GM23338 (cell line): ENCODE data around the gene GBE1. TPM values are rescaled to one million over a fixed set of nuclear protein-coding genes. Genes with fewer than 3 reads are reported as not detected.

ENCODE experiments used
- ATAC-seq: fragments of 200-7000 bp; cut with Tn5 transposase; 3 replicates; pipeline ENCODE4 v1.9.1; 2020
- DNase-seq: peaks from one replicate; pipeline ENCODE4 v3.0.0-alpha.2; 2015; ENCODE audit warnings: low spot score
- H2AFZ ChIP-seq: fragments of 200-600 bp; sonication (generic); 2 replicates; pipeline ENCODE4 v1.8.0; 2016; ENCODE audit warnings: antibody characterized with exemption, mild to moderate bottlenecking, moderate library complexity
- H3F3A ChIP-seq: fragments of 200-600 bp; sonication (generic); replicated peaks from 2 replicates; pipeline ENCODE4 v1.8.0; 2017; ENCODE audit warnings: antibody characterized with exemption, mixed run types, low read depth
- H3K27ac ChIP-seq: fragments of 200-600 bp; sonication (generic); 2 replicates; pipeline ENCODE4 v1.6.1; 2016; ENCODE audit warnings: low read depth
- H3K27me3 ChIP-seq: fragments of 200-600 bp; sonication (generic); 2 replicates; pipeline ENCODE4 v1.8.0; 2016; ENCODE audit warnings: mild to moderate bottlenecking, mixed run types, moderate library complexity; ENCODE audit not compliant: insufficient read depth
- H3K36me3 ChIP-seq: fragments of 200-600 bp; sonication (generic); 2 replicates; pipeline ENCODE4 v1.8.0; 2016; ENCODE audit warnings: mild to moderate bottlenecking; ENCODE audit not compliant: insufficient read depth
- H3K4me1 ChIP-seq: fragments of 200-600 bp; sonication (generic); 2 replicates; pipeline ENCODE4 v1.8.0; 2016; ENCODE audit warnings: mild to moderate bottlenecking, moderate library complexity; ENCODE audit not compliant: insufficient read depth
- H3K4me2 ChIP-seq: fragments of 200-600 bp; sonication (generic); 2 replicates; pipeline ENCODE4 v1.7.1; 2017; ENCODE audit warnings: mixed run types
- H3K4me3 ChIP-seq: fragments of 200-600 bp; sonication (generic); 2 replicates; pipeline ENCODE4 v1.6.1; 2016; ENCODE audit warnings: mixed run types
- H3K79me2 ChIP-seq: fragments of 200-600 bp; sonication (generic); replicated peaks from 2 replicates; pipeline ENCODE4 v1.8.0; 2017; ENCODE audit warnings: mild to moderate bottlenecking; ENCODE audit not compliant: insufficient read depth
- H3K9me2 ChIP-seq: fragments of 200-600 bp; sonication (generic); 2 replicates; pipeline ENCODE4 v1.8.0; 2017; ENCODE audit not compliant: insufficient read depth
- H4K20me1 ChIP-seq: fragments of 200-600 bp; sonication (generic); replicated peaks from 2 replicates; pipeline ENCODE4 v1.8.0; 2017; ENCODE audit warnings: mild to moderate bottlenecking; ENCODE audit not compliant: insufficient read depth
- H3K27ac Mint-ChIP-seq: 2 replicates; pipeline ENCODE4 v1.8.0; 2020; ENCODE audit warnings: inconsistent platforms, mild to moderate bottlenecking, moderate library complexity, mixed read lengths
- H3K27me3 Mint-ChIP-seq: 3 replicates; pipeline ENCODE4 v1.8.0; 2022; ENCODE audit warnings: low read depth, mild to moderate bottlenecking, moderate library complexity, mixed read lengths, inconsistent platforms; ENCODE audit not compliant: insufficient read depth, poor library complexity
- H3K36me3 Mint-ChIP-seq: 3 replicates; pipeline ENCODE4 v1.8.0; 2021; ENCODE audit warnings: low read depth, mild to moderate bottlenecking, inconsistent platforms, moderate library complexity, mixed read lengths
- H3K4me1 Mint-ChIP-seq: 3 replicates; pipeline ENCODE4 v1.8.0; 2020; ENCODE audit warnings: mild to moderate bottlenecking, inconsistent platforms, mixed read lengths
- H3K4me3 Mint-ChIP-seq: 3 replicates; pipeline ENCODE4 v1.8.0; 2021; ENCODE audit warnings: moderate library complexity, mild to moderate bottlenecking, inconsistent platforms, mixed read lengths
- H3K9me3 Mint-ChIP-seq: 3 replicates; pipeline ENCODE4 v1.8.0; 2020; ENCODE audit warnings: moderate library complexity, mild to moderate bottlenecking, inconsistent platforms, mixed read lengths
- CREB1 ChIP-seq: fragments of 250-450 bp; sonication (Bioruptor Pico); IDR thresholded peaks from 2 replicates; pipeline ENCODE4 v1.5.0; 2020; ENCODE audit warnings: low read depth, mild to moderate bottlenecking, moderate library complexity
- EZH2 ChIP-seq: fragments of 200-600 bp; sonication (generic); IDR thresholded peaks from one replicate; pipeline ENCODE4 v1.8.0; 2017; ENCODE audit warnings: antibody characterized with exemption, mild to moderate bottlenecking, low read depth; ENCODE audit not compliant: unreplicated experiment
- EZH2phosphoT487 ChIP-seq: fragments of 200-600 bp; sonication (generic); IDR thresholded peaks from one replicate; pipeline ENCODE4 v1.8.1; 2018; ENCODE audit warnings: antibody characterized with exemption; ENCODE audit not compliant: unreplicated experiment
- JUNB ChIP-seq: IDR thresholded peaks from one replicate; pipeline ENCODE4 v1.6.1; 2016; ENCODE audit warnings: antibody characterized with exemption; ENCODE audit not compliant: unreplicated experiment
- NANOG ChIP-seq: IDR thresholded peaks from 2 replicates; pipeline ENCODE4 v1.6.1; 2016; ENCODE audit warnings: antibody characterized with exemption, borderline replicate concordance
- POLR2AphosphoS5 ChIP-seq: IDR thresholded peaks from 2 replicates; pipeline ENCODE4 v1.6.1; 2016; ENCODE audit warnings: antibody characterized with exemption, low read depth
- STAT1 ChIP-seq: IDR thresholded peaks from one replicate; pipeline ENCODE4 v1.6.1; 2016; ENCODE audit warnings: antibody characterized with exemption; ENCODE audit not compliant: unreplicated experiment
- ZNF114 ChIP-seq: fragments of 250-450 bp; sonication (Bioruptor Pico); IDR thresholded peaks from 2 replicates; pipeline ENCODE4 v1.5.0; 2020; ENCODE audit warnings: mild to moderate bottlenecking, moderate library complexity
- ZNF331 ChIP-seq: fragments of 250-450 bp; sonication (Bioruptor Pico); IDR thresholded peaks from 2 replicates; pipeline ENCODE4 v1.5.0; 2020; ENCODE audit warnings: low read depth, mild to moderate bottlenecking, moderate library complexity
- polyA plus RNA-seq: library from polyadenylated mRNA; unstranded; fragments of >200 nt; fragmentation: Nextera tagmentation; extraction: Ambion mirVana; gene quantifications from 2 replicates; pipeline ENCODE4 v1.2.1, GENCODE V29; 2016
- total RNA-seq: library from RNA; depleted of rRNA; stranded (reverse); fragments of >200 nt; shearing (Covaris generic); gene quantifications from 2 replicates; pipeline ENCODE4 v1.2.3, GENCODE V29; 2014
- TF ChIP-seq, protein P1 (sequence below), 2 experiments: fragments of 200-600 bp in 1 of 2; sonication (generic) in 1 of 2; conservative IDR thresholded peaks; 2 replicates each; pipeline versions ENCODE4 v1.5.1 to v1.6.1; 2016 to 2017; ENCODE audit warnings: antibody characterized with exemption in 2 of 2, low read depth in 2 of 2, mild to moderate bottlenecking in 2 of 2, moderate library complexity in 1 of 2
- TF ChIP-seq, protein P2 (sequence below): IDR thresholded peaks from 2 replicates; pipeline ENCODE4 v1.6.1; 2016; ENCODE audit warnings: antibody characterized with exemption
- TF ChIP-seq, protein P3 (sequence below): fragments of 250-450 bp; sonication (Bioruptor Pico); IDR thresholded peaks from 2 replicates; pipeline ENCODE4 v1.5.0; 2020; ENCODE audit warnings: mild to moderate bottlenecking, moderate library complexity
- TF ChIP-seq, protein P4 (sequence below): IDR thresholded peaks from one replicate; pipeline ENCODE4 v1.6.1; 2018; ENCODE audit warnings: antibody characterized with exemption; ENCODE audit not compliant: unreplicated experiment

Gene GBE1
- total and polyA plus RNA-seq, 2 experiments from 2014 or later = 6.4 to 12.2 TPM

DNA sequence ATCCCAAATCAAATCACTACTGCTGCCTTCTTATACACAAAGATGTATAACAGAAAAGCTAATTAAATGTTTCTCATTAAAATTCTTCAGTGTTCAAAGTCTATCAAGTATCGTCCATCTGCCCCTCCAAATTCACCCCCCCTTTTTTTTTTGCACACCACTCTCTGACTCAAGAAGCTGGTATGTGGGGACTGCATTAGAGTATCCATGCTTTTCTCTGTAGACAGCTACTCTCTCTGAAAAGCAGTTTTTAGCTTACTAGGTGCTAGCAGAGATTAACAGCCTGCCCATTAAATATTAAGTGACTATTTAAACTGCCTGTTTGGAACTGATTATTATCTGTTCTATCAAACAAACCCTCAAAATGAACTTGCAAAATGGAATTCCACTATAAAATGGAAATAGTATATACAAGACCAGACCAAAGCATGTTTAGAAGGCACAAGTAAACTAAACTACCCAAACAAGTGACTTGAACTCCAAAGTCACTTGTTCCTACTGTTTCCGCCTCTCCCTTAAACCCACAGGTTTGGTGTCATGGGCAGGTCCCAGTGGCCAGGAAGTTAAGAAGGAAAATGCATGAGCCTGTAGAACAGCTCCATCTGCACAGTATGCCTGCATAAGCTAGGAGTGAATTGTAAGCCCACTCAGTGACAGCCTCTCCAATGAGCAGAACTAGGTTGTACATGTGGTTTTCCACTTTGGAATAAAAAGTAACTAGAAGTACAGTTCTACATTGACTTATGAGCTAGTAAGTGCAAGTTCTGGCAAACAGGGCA is 32.5 kb downstream of the GBE1 start:
- Mint-ChIP-seq H3K27ac (no peak overlapping the region), H3K36me3 (peaks cover 9% of the 10 kb centered on the region; the same call in 2 of the 3 replicates), H3K4me1 (0 out of 3 replicates have a peak, but pooled peaks cover under 1% of the 10 kb centered on the region), H3K9me3 (peaks cover 15% of the 10 kb centered on the region), H3K4me3 (no peak overlapping the region), H3K27me3 (peaks cover 4% of the 10 kb centered on the region)
- H3K4me3 ChIP-seq = no peak overlapping the region
- no peaks in the 10 kb centered on the region for H3K4me1 ChIP-seq
- no peaks in the 10 kb centered on the region for H4K20me1 ChIP-seq
- no peak overlapping the region for H2AFZ ChIP-seq
- no peak overlapping the region for H3K4me2 ChIP-seq
- H3F3A ChIP-seq = no peaks in the 10 kb centered on the region
- DNase-seq (no peak), ATAC-seq (no peak)
- H3K27ac ChIP-seq = no peak overlapping the region
- H3K27me3 ChIP-seq = no peaks in the 10 kb centered on the region
- H3K9me2 ChIP-seq = no peaks in the 10 kb centered on the region
- H3K79me2 ChIP-seq = no peaks in the 10 kb centered on the region
- H3K36me3 ChIP-seq = no peaks in the 10 kb centered on the region
- TF ChIP-seq STAT1 (no peak), ZNF114 (CRISPR knock-in tag) (no peak), EZH2 (no peak), ZNF331 (CRISPR knock-in tag) (no peak), NANOG (no peak), EZH2phosphoT487 (no peak), POLR2AphosphoS5 (no peak), JUNB (no peak), CREB1 (CRISPR knock-in tag) (no peak)
- TF ChIP-seq, protein P1, sequence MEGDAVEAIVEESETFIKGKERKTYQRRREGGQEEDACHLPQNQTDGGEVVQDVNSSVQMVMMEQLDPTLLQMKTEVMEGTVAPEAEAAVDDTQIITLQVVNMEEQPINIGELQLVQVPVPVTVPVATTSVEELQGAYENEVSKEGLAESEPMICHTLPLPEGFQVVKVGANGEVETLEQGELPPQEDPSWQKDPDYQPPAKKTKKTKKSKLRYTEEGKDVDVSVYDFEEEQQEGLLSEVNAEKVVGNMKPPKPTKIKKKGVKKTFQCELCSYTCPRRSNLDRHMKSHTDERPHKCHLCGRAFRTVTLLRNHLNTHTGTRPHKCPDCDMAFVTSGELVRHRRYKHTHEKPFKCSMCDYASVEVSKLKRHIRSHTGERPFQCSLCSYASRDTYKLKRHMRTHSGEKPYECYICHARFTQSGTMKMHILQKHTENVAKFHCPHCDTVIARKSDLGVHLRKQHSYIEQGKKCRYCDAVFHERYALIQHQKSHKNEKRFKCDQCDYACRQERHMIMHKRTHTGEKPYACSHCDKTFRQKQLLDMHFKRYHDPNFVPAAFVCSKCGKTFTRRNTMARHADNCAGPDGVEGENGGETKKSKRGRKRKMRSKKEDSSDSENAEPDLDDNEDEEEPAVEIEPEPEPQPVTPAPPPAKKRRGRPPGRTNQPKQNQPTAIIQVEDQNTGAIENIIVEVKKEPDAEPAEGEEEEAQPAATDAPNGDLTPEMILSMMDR (conservative IDR thresholded peaks at IDR 0.05; ENCODE audit: low read depth in 2 of 2) = no peak
- TF ChIP-seq, protein P2, sequence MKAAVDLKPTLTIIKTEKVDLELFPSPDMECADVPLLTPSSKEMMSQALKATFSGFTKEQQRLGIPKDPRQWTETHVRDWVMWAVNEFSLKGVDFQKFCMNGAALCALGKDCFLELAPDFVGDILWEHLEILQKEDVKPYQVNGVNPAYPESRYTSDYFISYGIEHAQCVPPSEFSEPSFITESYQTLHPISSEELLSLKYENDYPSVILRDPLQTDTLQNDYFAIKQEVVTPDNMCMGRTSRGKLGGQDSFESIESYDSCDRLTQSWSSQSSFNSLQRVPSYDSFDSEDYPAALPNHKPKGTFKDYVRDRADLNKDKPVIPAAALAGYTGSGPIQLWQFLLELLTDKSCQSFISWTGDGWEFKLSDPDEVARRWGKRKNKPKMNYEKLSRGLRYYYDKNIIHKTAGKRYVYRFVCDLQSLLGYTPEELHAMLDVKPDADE = no peak
- TF ChIP-seq, protein P3, sequence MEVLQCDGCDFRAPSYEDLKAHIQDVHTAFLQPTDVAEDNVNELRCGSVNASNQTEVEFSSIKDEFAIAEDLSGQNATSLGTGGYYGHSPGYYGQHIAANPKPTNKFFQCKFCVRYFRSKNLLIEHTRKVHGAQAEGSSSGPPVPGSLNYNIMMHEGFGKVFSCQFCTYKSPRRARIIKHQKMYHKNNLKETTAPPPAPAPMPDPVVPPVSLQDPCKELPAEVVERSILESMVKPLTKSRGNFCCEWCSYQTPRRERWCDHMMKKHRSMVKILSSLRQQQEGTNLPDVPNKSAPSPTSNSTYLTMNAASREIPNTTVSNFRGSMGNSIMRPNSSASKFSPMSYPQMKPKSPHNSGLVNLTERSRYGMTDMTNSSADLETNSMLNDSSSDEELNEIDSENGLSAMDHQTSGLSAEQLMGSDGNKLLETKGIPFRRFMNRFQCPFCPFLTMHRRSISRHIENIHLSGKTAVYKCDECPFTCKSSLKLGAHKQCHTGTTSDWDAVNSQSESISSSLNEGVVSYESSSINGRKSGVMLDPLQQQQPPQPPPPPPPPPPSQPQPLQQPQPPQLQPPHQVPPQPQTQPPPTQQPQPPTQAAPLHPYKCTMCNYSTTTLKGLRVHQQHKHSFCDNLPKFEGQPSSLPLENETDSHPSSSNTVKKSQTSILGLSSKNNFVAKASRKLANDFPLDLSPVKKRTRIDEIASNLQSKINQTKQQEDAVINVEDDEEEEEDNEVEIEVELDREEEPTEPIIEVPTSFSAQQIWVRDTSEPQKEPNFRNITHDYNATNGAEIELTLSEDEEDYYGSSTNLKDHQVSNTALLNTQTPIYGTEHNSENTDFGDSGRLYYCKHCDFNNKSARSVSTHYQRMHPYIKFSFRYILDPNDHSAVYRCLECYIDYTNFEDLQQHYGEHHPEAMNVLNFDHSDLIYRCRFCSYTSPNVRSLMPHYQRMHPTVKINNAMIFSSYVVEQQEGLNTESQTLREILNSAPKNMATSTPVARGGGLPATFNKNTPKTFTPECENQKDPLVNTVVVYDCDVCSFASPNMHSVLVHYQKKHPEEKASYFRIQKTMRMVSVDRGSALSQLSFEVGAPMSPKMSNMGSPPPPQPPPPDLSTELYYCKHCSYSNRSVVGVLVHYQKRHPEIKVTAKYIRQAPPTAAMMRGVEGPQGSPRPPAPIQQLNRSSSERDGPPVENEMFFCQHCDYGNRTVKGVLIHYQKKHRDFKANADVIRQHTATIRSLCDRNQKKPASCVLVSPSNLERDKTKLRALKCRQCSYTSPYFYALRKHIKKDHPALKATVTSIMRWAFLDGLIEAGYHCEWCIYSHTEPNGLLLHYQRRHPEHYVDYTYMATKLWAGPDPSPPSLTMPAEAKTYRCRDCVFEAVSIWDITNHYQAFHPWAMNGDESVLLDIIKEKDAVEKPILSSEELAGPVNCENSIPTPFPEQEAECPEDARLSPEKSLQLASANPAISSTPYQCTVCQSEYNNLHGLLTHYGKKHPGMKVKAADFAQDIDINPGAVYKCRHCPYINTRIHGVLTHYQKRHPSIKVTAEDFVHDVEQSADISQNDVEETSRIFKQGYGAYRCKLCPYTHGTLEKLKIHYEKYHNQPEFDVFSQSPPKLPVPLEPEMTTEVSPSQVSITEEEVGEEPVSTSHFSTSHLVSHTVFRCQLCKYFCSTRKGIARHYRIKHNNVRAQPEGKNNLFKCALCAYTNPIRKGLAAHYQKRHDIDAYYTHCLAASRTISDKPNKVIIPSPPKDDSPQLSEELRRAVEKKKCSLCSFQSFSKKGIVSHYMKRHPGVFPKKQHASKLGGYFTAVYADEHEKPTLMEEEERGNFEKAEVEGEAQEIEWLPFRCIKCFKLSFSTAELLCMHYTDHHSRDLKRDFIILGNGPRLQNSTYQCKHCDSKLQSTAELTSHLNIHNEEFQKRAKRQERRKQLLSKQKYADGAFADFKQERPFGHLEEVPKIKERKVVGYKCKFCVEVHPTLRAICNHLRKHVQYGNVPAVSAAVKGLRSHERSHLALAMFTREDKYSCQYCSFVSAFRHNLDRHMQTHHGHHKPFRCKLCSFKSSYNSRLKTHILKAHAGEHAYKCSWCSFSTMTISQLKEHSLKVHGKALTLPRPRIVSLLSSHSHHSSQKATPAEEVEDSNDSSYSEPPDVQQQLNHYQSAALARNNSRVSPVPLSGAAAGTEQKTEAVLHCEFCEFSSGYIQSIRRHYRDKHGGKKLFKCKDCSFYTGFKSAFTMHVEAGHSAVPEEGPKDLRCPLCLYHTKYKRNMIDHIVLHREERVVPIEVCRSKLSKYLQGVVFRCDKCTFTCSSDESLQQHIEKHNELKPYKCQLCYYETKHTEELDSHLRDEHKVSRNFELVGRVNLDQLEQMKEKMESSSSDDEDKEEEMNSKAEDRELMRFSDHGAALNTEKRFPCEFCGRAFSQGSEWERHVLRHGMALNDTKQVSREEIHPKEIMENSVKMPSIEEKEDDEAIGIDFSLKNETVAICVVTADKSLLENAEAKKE (CRISPR knock-in tag) = no peak
- TF ChIP-seq, protein P4, sequence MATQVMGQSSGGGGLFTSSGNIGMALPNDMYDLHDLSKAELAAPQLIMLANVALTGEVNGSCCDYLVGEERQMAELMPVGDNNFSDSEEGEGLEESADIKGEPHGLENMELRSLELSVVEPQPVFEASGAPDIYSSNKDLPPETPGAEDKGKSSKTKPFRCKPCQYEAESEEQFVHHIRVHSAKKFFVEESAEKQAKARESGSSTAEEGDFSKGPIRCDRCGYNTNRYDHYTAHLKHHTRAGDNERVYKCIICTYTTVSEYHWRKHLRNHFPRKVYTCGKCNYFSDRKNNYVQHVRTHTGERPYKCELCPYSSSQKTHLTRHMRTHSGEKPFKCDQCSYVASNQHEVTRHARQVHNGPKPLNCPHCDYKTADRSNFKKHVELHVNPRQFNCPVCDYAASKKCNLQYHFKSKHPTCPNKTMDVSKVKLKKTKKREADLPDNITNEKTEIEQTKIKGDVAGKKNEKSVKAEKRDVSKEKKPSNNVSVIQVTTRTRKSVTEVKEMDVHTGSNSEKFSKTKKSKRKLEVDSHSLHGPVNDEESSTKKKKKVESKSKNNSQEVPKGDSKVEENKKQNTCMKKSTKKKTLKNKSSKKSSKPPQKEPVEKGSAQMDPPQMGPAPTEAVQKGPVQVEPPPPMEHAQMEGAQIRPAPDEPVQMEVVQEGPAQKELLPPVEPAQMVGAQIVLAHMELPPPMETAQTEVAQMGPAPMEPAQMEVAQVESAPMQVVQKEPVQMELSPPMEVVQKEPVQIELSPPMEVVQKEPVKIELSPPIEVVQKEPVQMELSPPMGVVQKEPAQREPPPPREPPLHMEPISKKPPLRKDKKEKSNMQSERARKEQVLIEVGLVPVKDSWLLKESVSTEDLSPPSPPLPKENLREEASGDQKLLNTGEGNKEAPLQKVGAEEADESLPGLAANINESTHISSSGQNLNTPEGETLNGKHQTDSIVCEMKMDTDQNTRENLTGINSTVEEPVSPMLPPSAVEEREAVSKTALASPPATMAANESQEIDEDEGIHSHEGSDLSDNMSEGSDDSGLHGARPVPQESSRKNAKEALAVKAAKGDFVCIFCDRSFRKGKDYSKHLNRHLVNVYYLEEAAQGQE = no peak
